ENCODE data around the gene GRIP2. TPM values are rescaled to one million over a fixed set of nuclear protein-coding genes. Genes with fewer than 3 reads are reported as not detected.

GRIP2 gene
- total and polyA plus RNA-seq, 7 donors, result under 0.01 to 1.7 (median 0.68) TPM

GRCh38 chr3:14445773-14446172 lies 94.4 kb downstream of the GRIP2 start:
- H3K4me1 ChIP-seq, result no peaks in the 10 kb centered on the region
- TF ChIP-seq POLR2AphosphoS5 (IDR thresholded peaks at IDR 0.05) (no peak), POLR2A (IDR thresholded peaks at IDR 0.05) (no peak), EP300 (IDR thresholded peaks at IDR 0.05) (no peak)
- TF ChIP-seq, protein P1, sequence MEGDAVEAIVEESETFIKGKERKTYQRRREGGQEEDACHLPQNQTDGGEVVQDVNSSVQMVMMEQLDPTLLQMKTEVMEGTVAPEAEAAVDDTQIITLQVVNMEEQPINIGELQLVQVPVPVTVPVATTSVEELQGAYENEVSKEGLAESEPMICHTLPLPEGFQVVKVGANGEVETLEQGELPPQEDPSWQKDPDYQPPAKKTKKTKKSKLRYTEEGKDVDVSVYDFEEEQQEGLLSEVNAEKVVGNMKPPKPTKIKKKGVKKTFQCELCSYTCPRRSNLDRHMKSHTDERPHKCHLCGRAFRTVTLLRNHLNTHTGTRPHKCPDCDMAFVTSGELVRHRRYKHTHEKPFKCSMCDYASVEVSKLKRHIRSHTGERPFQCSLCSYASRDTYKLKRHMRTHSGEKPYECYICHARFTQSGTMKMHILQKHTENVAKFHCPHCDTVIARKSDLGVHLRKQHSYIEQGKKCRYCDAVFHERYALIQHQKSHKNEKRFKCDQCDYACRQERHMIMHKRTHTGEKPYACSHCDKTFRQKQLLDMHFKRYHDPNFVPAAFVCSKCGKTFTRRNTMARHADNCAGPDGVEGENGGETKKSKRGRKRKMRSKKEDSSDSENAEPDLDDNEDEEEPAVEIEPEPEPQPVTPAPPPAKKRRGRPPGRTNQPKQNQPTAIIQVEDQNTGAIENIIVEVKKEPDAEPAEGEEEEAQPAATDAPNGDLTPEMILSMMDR (IDR thresholded peaks at IDR 0.05), result no peak
- H3K9me3 ChIP-seq, result no peaks in the 10 kb centered on the region
- H3K27me3 ChIP-seq, result no peaks in the 10 kb centered on the region
- no peak overlapping the region for H3K27ac ChIP-seq
- H3K36me3 ChIP-seq, result peaks cover 0 to 22% (median 8%) of the 10 kb centered on the region in 4 donors
- WGBS, 2 donors, result 96 to 98% methylated on average over 4 of the region's 4 CpGs
- H3K4me3 ChIP-seq, result no peak overlapping the region
- intact Hi-C loops (cut with DNase I), result no loop called here
- no peak for DNase-seq

GRCh38 chr3:14444380-14444779 lies 95.8 kb downstream of the GRIP2 start:
- H3K27me3 ChIP-seq, result no peaks in the 10 kb centered on the region
- H3K4me1 ChIP-seq, result peaks cover 0 to 11% (median 2%) of the 10 kb centered on the region in 4 donors
- H3K4me3 ChIP-seq, result no peak overlapping the region
- peaks cover 0 to 22% (median 8%) of the 10 kb centered on the region in 4 donors for H3K36me3 ChIP-seq
- no peak overlapping the region for H3K27ac ChIP-seq
- WGBS, 2 donors, result 96 to 99% methylated on average over 6 of the region's 6 CpGs
- no peak for DNase-seq
- intact Hi-C loops (cut with DNase I), result no loop called here
- TF ChIP-seq POLR2A (IDR thresholded peaks at IDR 0.05), result no peak
- TF ChIP-seq, protein P1 (IDR thresholded peaks at IDR 0.05), result no peak
- no peak for TF ChIP-seq POLR2AphosphoS5 (IDR thresholded peaks at IDR 0.05)
- no peak for TF ChIP-seq EP300 (IDR thresholded peaks at IDR 0.05)
- no peaks in the 10 kb centered on the region for H3K9me3 ChIP-seq

DNA sequence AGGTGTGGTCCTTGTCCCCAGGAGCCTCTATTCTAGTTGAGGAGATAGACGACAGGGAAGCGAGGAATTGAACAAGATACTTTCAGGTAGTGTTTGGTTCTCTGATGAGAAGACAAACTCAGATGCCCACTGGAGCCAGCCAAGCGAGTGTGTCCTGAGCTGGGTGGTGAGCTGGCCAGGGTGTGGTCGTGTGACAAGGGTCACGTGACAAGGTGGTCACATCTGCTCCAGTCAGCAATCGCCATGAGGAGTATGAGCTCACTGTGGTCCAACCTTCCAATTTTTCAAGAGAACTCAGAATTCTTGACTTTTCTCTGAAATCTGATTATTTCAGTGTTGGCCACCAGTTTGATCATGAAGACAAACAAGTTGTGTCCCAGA lies 98.2 kb downstream of the GRIP2 start:
- no peaks in the 10 kb centered on the region for H3K27me3 ChIP-seq
- TF ChIP-seq EP300 (IDR thresholded peaks at IDR 0.05), result no peak
- TF ChIP-seq POLR2A (IDR thresholded peaks at IDR 0.05), result no peak
- TF ChIP-seq, protein P1 (IDR thresholded peaks at IDR 0.05), result no peak
- no peak for TF ChIP-seq POLR2AphosphoS5 (IDR thresholded peaks at IDR 0.05)
- no peak overlapping the region for H3K27ac ChIP-seq
- DNase-seq, result no peak
- H3K4me1 ChIP-seq, result peaks cover 0 to 20% (median 8%) of the 10 kb centered on the region in 4 donors
- 89 to 92% methylated on average over 6 of the region's 6 CpGs for WGBS, 2 donors
- intact Hi-C loops (cut with DNase I), result no loop called here
- H3K9me3 ChIP-seq, result no peaks in the 10 kb centered on the region
- peaks cover 0 to 8% (median under 1%) of the 10 kb centered on the region in 4 donors for H3K36me3 ChIP-seq
- no peak overlapping the region for H3K4me3 ChIP-seq

DNA sequence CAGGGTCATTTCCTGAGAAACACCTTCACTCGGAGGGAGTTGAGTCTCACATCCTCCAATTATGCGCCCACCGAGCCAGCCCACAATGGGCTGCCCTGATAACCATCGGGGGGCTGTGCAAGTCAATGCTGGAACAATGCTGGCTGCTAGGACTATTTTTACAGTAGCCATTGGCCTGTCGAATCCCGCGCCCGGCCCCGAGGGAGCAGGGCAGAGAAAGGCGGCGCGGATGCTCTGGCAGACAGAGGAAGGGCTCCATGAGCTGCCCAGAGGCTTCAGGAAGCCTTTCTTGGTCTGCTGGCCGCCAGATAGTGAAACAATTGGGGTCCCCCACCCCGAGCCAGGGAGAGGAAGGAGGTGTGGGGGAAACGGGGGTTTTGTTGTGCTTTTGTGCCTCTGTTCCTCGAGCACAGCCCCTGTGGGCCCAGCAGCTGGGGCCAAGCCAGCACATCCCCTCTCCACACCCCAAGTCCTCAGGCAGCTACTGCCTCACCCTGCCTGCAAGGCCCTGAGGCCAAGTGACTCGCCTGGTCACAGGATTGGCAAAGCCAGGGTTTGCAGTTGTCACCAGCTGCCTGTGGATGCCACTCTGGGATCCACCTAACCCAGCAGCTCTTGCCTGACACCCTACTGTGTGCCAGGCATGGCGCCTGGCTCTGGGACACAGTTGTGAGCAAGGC lies 98.8 kb downstream of the GRIP2 start:
- TF ChIP-seq, protein P1 (IDR thresholded peaks at IDR 0.05), result no peak
- TF ChIP-seq EP300 (IDR thresholded peaks at IDR 0.05) (no peak), POLR2A (IDR thresholded peaks at IDR 0.05) (no peak), POLR2AphosphoS5 (IDR thresholded peaks at IDR 0.05) (no peak)
- H3K36me3 ChIP-seq, result peaks cover 0 to 8% (median 0%) of the 10 kb centered on the region in 4 donors
- H3K4me1 ChIP-seq, result peaks cover 0 to 20% (median 8%) of the 10 kb centered on the region in 4 donors
- intact Hi-C loops (cut with DNase I), result no loop called here
- H3K9me3 ChIP-seq, result no peaks in the 10 kb centered on the region
- 80 to 91% methylated on average over 18 of the region's 18 CpGs for WGBS, 2 donors
- no peaks in the 10 kb centered on the region for H3K27me3 ChIP-seq
- H3K27ac ChIP-seq, result no peak overlapping the region
- no peak for DNase-seq
- no peak overlapping the region for H3K4me3 ChIP-seq
